ENCODE measurements around the gene HES2.
"Not testable (repeated sequence)": the region's sequence is repeated elsewhere in the genome, so short reads cannot be mapped to it uniquely, and the experiment has no call there.

Gene HES2

GRCh38 chr1:6384962-6385361, 34.8 kb downstream of the HES2 start:
- DNase-seq (ENCODE audit: low read depth) = no peak

GRCh38 chr1:6384135-6384534, 35.6 kb downstream of the HES2 start:
- no peak for DNase-seq (ENCODE audit: low read depth)

GRCh38 chr1:6380037-6380436, 39.7 kb downstream of the HES2 start:
- no peak for DNase-seq (ENCODE audit: low read depth)

- no peak for DNase-seq (ENCODE audit: low read depth)
Measured at GRCh38 chr1:6378096-6378746, 41.5 kb downstream of the HES2 start.

- DNase-seq (ENCODE audit: low read depth) = no peak
Measured at GRCh38 chr1:6373961-6374720, 45.6 kb downstream of the HES2 start.

- not testable (repeated sequence) for DNase-seq (ENCODE audit: low read depth)
Measured at GRCh38 chr1:6372236-6372635, 47.5 kb downstream of the HES2 start.

- DNase-seq (ENCODE audit: low read depth) = no peak
Measured at GRCh38 chr1:6370006-6370405, 49.7 kb downstream of the HES2 start.

- no peak for DNase-seq (ENCODE audit: low read depth)
Measured at GRCh38 chr1:6367381-6368012, 52.2 kb downstream of the HES2 start.

GRCh38 chr1:6365047-6365446, 54.7 kb downstream of the HES2 start:
- no peak for DNase-seq (ENCODE audit: low read depth)

- not testable (repeated sequence) for DNase-seq (ENCODE audit: low read depth)
Measured at GRCh38 chr1:6363085-6363884, 56.4 kb downstream of the HES2 start.

All from CMK (cell line).